GDM1 (cell line): ENCODE results near the gene STX18.

ENCODE experiments used
- DNase-seq: peaks from one replicate; lab custom pipeline; 2025; lab: John Stamatoyannopoulos, UW

The STX18 gene

DNA sequence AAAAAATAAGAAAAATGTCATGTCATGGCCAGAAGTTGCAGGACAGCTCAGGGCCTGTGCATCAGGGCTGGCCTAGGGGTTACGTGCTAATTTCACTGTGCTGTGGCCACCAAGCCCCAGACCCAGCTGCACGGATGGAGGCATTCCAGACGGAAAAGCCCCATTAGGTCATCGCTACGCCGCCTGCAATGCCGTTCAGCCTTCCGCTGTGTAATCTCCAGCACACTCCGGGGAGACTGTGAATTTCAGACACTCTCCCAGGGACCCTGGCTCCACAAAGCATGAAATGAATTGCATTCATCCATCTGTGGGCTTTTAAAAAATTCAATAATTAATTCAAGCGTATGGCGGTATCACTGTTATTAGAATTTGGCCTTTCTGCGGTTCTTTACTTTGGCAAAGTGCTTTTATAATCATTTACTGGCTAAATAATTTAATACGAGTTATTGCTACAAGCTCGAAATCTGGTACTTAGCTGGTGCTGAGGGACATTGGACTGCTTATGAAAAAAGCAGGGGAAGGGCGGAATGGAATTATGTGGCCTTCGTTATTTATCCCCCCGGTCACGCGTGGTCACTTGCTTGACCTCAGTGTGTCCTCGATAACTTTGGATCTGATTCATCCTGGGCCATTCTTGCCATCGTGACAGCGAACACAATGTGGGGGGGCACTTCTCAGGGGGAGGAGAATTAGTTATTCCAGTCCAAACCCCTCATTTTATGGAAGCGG, 164.0 kb downstream of the STX18 start:
- DNase-seq, result no peak

DNA sequence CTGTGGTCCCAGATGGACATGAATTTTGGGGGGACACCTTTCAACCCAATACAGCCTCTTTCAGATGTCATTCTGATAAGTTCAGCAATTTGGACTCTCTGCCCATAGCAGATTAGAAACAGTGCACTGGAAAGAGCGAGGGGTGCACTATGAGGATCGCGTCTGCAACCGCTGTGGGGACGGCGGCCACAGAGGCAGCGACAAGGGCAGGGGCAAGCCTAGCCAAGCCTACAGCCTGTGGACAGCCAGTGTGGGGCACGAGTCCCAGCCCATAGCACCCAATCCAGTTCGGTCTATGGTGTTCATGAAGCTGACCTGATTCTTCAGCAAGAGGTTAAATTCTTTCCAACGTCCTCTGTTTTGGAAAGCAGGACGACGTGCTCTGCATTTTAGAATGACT, 164.7 kb downstream of the STX18 start:
- DNase-seq, result no peak

- DNase-seq, result no peak
These were observed 165.8 kb downstream of the STX18 start for GRCh38 chr4:4376074-4376473.

GRCh38 chr4:4374388-4375098, 167.3 kb downstream of the STX18 start:
- no peak for DNase-seq
